Activated naive CD4-positive, alpha-beta T cell treated with anti-CD3 and anti-CD28 coated beads, Interleukin-2, amount 10 ng/mL, durations not matched to agents 7 days and 5 days (primary cell): ENCODE results near the gene KSR1.
A peak's percentile ranks its signal among the peaks of the same experiment; 100 is the strongest.

ENCODE experiments used
- CTCF ChIA-PET: fragments of 350-600 bp; sonication (Branson Sonifier 250); formaldehyde crosslinking; loops from one replicate; lab custom pipeline; 2021; ENCODE audit warnings: antibody characterized with exemption; lab: Charles Lee
- DNase-seq: peaks from one replicate; pipeline ENCODE4 v3.0.0-alpha.2; 2020
- H3K27ac Mint-ChIP-seq: one replicate; pipeline ENCODE4 v1.8.0; 2021; ENCODE audit warnings: mild to moderate bottlenecking, moderate library complexity, mixed read lengths
- H3K27me3 Mint-ChIP-seq: one replicate; pipeline ENCODE4 v1.8.0; 2021; ENCODE audit warnings: mild to moderate bottlenecking, mixed read lengths
- H3K36me3 Mint-ChIP-seq: one replicate; pipeline ENCODE4 v1.8.0; 2021; ENCODE audit warnings: mixed read lengths
- H3K4me1 Mint-ChIP-seq: one replicate; pipeline ENCODE4 v1.8.0; 2021; ENCODE audit warnings: mixed read lengths
- H3K4me3 Mint-ChIP-seq: one replicate; pipeline ENCODE4 v1.8.0; 2021; ENCODE audit warnings: mild to moderate bottlenecking, moderate library complexity, mixed read lengths
- H3K9me3 Mint-ChIP-seq: one replicate; pipeline ENCODE4 v1.8.0; 2021; ENCODE audit warnings: mixed read lengths

KSR1 gene

GRCh38 chr17:27590864-27591263, 134.6 kb downstream of the KSR1 start:
- Mint-ChIP-seq H3K27ac (no peak overlapping the region), H3K27me3 (no peaks in the 10 kb centered on the region), H3K4me3 (no peak overlapping the region), H3K9me3 (no peaks in the 10 kb centered on the region), H3K36me3 (peaks cover 6% of the 10 kb centered on the region), H3K4me1 (peaks cover 12% of the 10 kb centered on the region)
- CTCF ChIA-PET, result interaction anchor here (0.8 to 1.5 kb wide), 4 partner anchors 9 to 20 kb away, joined by 3 to 6 read pairs (median 4); no protein-coding TSS in a partner anchor
- no peak for DNase-seq

GRCh38 chr17:27591986-27592385, 135.7 kb downstream of the KSR1 start:
- H3K27ac Mint-ChIP-seq, result no peak overlapping the region
- no peaks in the 10 kb centered on the region for H3K27me3 Mint-ChIP-seq
- DNase-seq, result no peak
- CTCF ChIA-PET, result interaction anchor here (0.7 to 1.6 kb wide), 8 partner anchors 8 to 237 kb away, joined by 3 to 6 read pairs (median 3); partner anchors contain the start of gene KSR1
- no peaks in the 10 kb centered on the region for H3K9me3 Mint-ChIP-seq
- peaks cover 13% of the 10 kb centered on the region for H3K4me1 Mint-ChIP-seq
- H3K4me3 Mint-ChIP-seq, result no peak overlapping the region
- H3K36me3 Mint-ChIP-seq, result peaks cover 8% of the 10 kb centered on the region

- no peaks in the 10 kb centered on the region for H3K9me3 Mint-ChIP-seq
- peaks cover 9% of the 10 kb centered on the region for H3K36me3 Mint-ChIP-seq
- H3K27ac Mint-ChIP-seq, result no peak overlapping the region
- H3K27me3 Mint-ChIP-seq, result no peaks in the 10 kb centered on the region
- no peak overlapping the region for H3K4me3 Mint-ChIP-seq
- H3K4me1 Mint-ChIP-seq, result peaks cover 13% of the 10 kb centered on the region
- DNase-seq, result no peak
- CTCF ChIA-PET, result interaction anchor here (1.2 to 1.7 kb wide), 5 partner anchors 13 to 213 kb away, joined by 3 to 7 read pairs (median 4); no protein-coding TSS in a partner anchor
These were observed 137.1 kb downstream of the KSR1 start for GRCh38 chr17:27593232-27593856.

- Mint-ChIP-seq H3K27me3 (no peaks in the 10 kb centered on the region), H3K4me1 (peaks cover 13% of the 10 kb centered on the region), H3K36me3 (peaks cover 9% of the 10 kb centered on the region), H3K4me3 (no peak overlapping the region), H3K9me3 (no peaks in the 10 kb centered on the region), H3K27ac (no peak overlapping the region)
- CTCF ChIA-PET, result interaction anchor here (1.2 to 1.7 kb wide), 4 partner anchors 14 to 214 kb away, joined by 3 to 7 read pairs (median 5); no protein-coding TSS in a partner anchor
- DNase-seq, result no peak
These were observed 137.6 kb downstream of the KSR1 start for GRCh38 chr17:27593857-27594255.

GRCh38 chr17:27595208-27595607, 139.0 kb downstream of the KSR1 start:
- Mint-ChIP-seq H3K4me1 (peaks cover 15% of the 10 kb centered on the region), H3K27ac (peak overlapping the region; percentile 43), H3K36me3 (peaks cover 9% of the 10 kb centered on the region), H3K9me3 (no peaks in the 10 kb centered on the region), H3K4me3 (no peak overlapping the region), H3K27me3 (no peaks in the 10 kb centered on the region)
- DNase-seq, result no peak
- CTCF ChIA-PET, result interaction anchor here (1.4 to 2.3 kb wide), 4 partner anchors 26 to 262 kb away, joined by 4 to 14 read pairs (median 8); partner anchors contain the start of gene KSR1

GRCh38 chr17:27596096-27596495, 139.8 kb downstream of the KSR1 start:
- Mint-ChIP-seq H3K36me3 (peaks cover 12% of the 10 kb centered on the region), H3K9me3 (no peaks in the 10 kb centered on the region), H3K4me1 (peaks cover 16% of the 10 kb centered on the region), H3K27ac (no peak overlapping the region), H3K27me3 (no peaks in the 10 kb centered on the region), H3K4me3 (no peak overlapping the region)
- DNase-seq, result no peak
- CTCF ChIA-PET, result interaction anchor here (1.0 to 2.3 kb wide), 6 partner anchors 27 to 263 kb away, joined by 3 to 14 read pairs (median 6); partner anchors contain the start of gene KSR1

- H3K27me3 Mint-ChIP-seq, result no peaks in the 10 kb centered on the region
- no peaks in the 10 kb centered on the region for H3K9me3 Mint-ChIP-seq
- H3K27ac Mint-ChIP-seq, result no peak overlapping the region
- peaks cover 21% of the 10 kb centered on the region for H3K4me1 Mint-ChIP-seq
- CTCF ChIA-PET, result interaction anchor here (0.9 to 2.3 kb wide), 9 partner anchors 28 to 264 kb away, joined by 3 to 14 read pairs (median 6); partner anchors contain the start of gene KSR1
- H3K36me3 Mint-ChIP-seq, result peaks cover 18% of the 10 kb centered on the region
- H3K4me3 Mint-ChIP-seq, result no peak overlapping the region
- DNase-seq, result no peak
These were observed 140.4 kb downstream of the KSR1 start for GRCh38 chr17:27596566-27597187.

- Mint-ChIP-seq H3K27ac (no peak overlapping the region), H3K36me3 (peaks cover 18% of the 10 kb centered on the region)
- CTCF ChIA-PET, result interaction anchor here (0.9 to 1.9 kb wide), 6 partner anchors 8 to 242 kb away, joined by 3 to 12 read pairs (median 8); partner anchors contain the start of gene KSR1
These were observed 140.9 kb downstream of the KSR1 start for GRCh38 chr17:27597188-27597580.

GRCh38 chr17:27597783-27598320, 141.6 kb downstream of the KSR1 start:
- H3K27me3 Mint-ChIP-seq, result no peaks in the 10 kb centered on the region
- no peak overlapping the region for H3K4me3 Mint-ChIP-seq
- peaks cover 24% of the 10 kb centered on the region for H3K4me1 Mint-ChIP-seq
- H3K36me3 Mint-ChIP-seq, result peaks cover 18% of the 10 kb centered on the region
- no peak overlapping the region for H3K27ac Mint-ChIP-seq
- H3K9me3 Mint-ChIP-seq, result no peaks in the 10 kb centered on the region
- CTCF ChIA-PET, result interaction anchor here (0.9 to 6.1 kb wide), 7 partner anchors 9 to 360 kb away, joined by 3 to 90 read pairs (median 9); partner anchors contain the start of gene KSR1
- DNase-seq, result no peak

More at GRCh38 chr17:27597188-27597580, 140.9 kb downstream of the KSR1 start:
- H3K9me3 Mint-ChIP-seq, result no peaks in the 10 kb centered on the region
- peaks cover 24% of the 10 kb centered on the region for H3K4me1 Mint-ChIP-seq
- H3K27me3 Mint-ChIP-seq, result no peaks in the 10 kb centered on the region
- no peak overlapping the region for H3K4me3 Mint-ChIP-seq
- DNase-seq, result no peak

GRCh38 chr17:27598337-27599050, 142.2 kb downstream of the KSR1 start:
- Mint-ChIP-seq H3K27me3 (no peaks in the 10 kb centered on the region), H3K27ac (no peak overlapping the region), H3K4me1 (peaks cover 26% of the 10 kb centered on the region), H3K9me3 (no peaks in the 10 kb centered on the region), H3K4me3 (no peak overlapping the region), H3K36me3 (peaks cover 20% of the 10 kb centered on the region)
- no peak for DNase-seq
- CTCF ChIA-PET, result interaction anchor here (1.0 to 10.6 kb wide), 16 partner anchors 10 to 361 kb away, joined by 3 to 153 read pairs (median 8); partner anchors contain the start of gene KSR1

- CTCF ChIA-PET, result interaction anchor here (0.6 to 10.6 kb wide), 35 partner anchors 8 to 363 kb away, joined by 3 to 153 read pairs (median 5); partner anchors contain the start of gene KSR1
These were observed 144.2 kb downstream of the KSR1 start for GRCh38 chr17:27600471-27600870.

GRCh38 chr17:27601069-27601974, 145.1 kb downstream of the KSR1 start:
- Mint-ChIP-seq H3K4me3 (no peak overlapping the region), H3K36me3 (peaks cover 23% of the 10 kb centered on the region), H3K4me1 (peaks cover 13% of the 10 kb centered on the region), H3K27ac (no peak overlapping the region), H3K27me3 (no peaks in the 10 kb centered on the region), H3K9me3 (no peaks in the 10 kb centered on the region)
- DNase-seq, result peak; percentile 89
- CTCF ChIA-PET, result interaction anchor here (0.6 to 10.6 kb wide), 28 partner anchors 9 to 363 kb away, joined by 3 to 153 read pairs (median 4); partner anchors contain the start of genes KSR1 and LGALS9

More at GRCh38 chr17:27600471-27600870, 144.2 kb downstream of the KSR1 start:
- Mint-ChIP-seq H3K36me3 (peaks cover 21% of the 10 kb centered on the region), H3K27me3 (no peaks in the 10 kb centered on the region), H3K9me3 (no peaks in the 10 kb centered on the region), H3K4me3 (no peak overlapping the region), H3K27ac (no peak overlapping the region), H3K4me1 (peaks cover 16% of the 10 kb centered on the region)
- DNase-seq, result no peak
